OCI-LY1 (cell line): Measurements from ENCODE around the gene BTBD19.
A peak's percentile ranks its signal among the peaks of the same experiment; 100 is the strongest.

Source experiments
- H2AFZ ChIP-seq: fragments of 200-600 bp; sonication (generic), shearing (Covaris generic); 2 replicates; pipeline ENCODE4 v1.6.0; 2014; ENCODE audit warnings: antibody characterized with exemption, mild to moderate bottlenecking, low read length
- H3F3A ChIP-seq: fragments of 200-600 bp; sonication (generic), shearing (Covaris generic); 2 replicates; pipeline ENCODE4 v1.6.0; 2014; ENCODE audit warnings: mild to moderate bottlenecking, antibody characterized with exemption, low read length, moderate library complexity; ENCODE audit not compliant: insufficient read depth
- H3K27ac ChIP-seq: fragments of 200-600 bp; sonication (generic); 2 replicates; pipeline ENCODE4 v1.5.1; 2014; ENCODE audit warnings: low read length, mixed run types, mild to moderate bottlenecking, low read depth; ENCODE audit not compliant: poor library complexity, severe bottlenecking
- H3K27me3 ChIP-seq: fragments of 200-600 bp; sonication (generic); 2 replicates; pipeline ENCODE4 v1.6.0; 2014; ENCODE audit warnings: antibody characterized with exemption, mild to moderate bottlenecking, low read length, moderate library complexity; ENCODE audit not compliant: insufficient read depth
- H3K36me3 ChIP-seq: fragments of 200-600 bp; sonication (generic); 2 replicates; pipeline ENCODE4 v1.6.1; 2014; ENCODE audit warnings: mild to moderate bottlenecking, antibody characterized with exemption, low read length, moderate library complexity, mixed read lengths; ENCODE audit not compliant: insufficient read depth
- H3K4me1 ChIP-seq: fragments of 200-600 bp; sonication (generic); 2 replicates; pipeline ENCODE4 v1.5.1; 2014; ENCODE audit warnings: mild to moderate bottlenecking, low read length, moderate library complexity; ENCODE audit not compliant: insufficient read depth, severe bottlenecking
- H3K4me2 ChIP-seq: fragments of 200-600 bp; sonication (generic), shearing (Covaris generic); 2 replicates; pipeline ENCODE4 v1.6.1; 2014; ENCODE audit warnings: low read length
- H3K4me3 ChIP-seq: fragments of 200-600 bp; sonication (generic); 2 replicates; pipeline ENCODE4 v1.5.1; 2014; ENCODE audit warnings: low read length, low read depth, mild to moderate bottlenecking, mixed read lengths; ENCODE audit not compliant: poor library complexity, severe bottlenecking
- H3K79me2 ChIP-seq: fragments of 200-600 bp; shearing (Covaris generic); 2 replicates; pipeline ENCODE4 v1.6.1; 2016; ENCODE audit warnings: mixed run types, low read length, mixed read lengths; ENCODE audit not compliant: insufficient read depth
- H3K9ac ChIP-seq: fragments of 200-600 bp; sonication (generic), shearing (Covaris generic); 2 replicates; pipeline ENCODE4 v1.6.1; 2014; ENCODE audit warnings: mild to moderate bottlenecking, low read length, mixed read lengths
- H3K9me2 ChIP-seq: fragments of 200-600 bp; sonication (generic), shearing (Covaris generic); 2 replicates; pipeline ENCODE4 v1.6.1; 2014; ENCODE audit warnings: low read depth, mild to moderate bottlenecking, low read length, mixed read lengths
- H3K9me3 ChIP-seq: fragments of 200-600 bp; shearing (Covaris generic); 2 replicates; pipeline ENCODE4 v1.6.1; 2014; ENCODE audit warnings: low read length, mixed read lengths
- H4K20me1 ChIP-seq: fragments of 200-600 bp; sonication (generic), shearing (Covaris generic); 2 replicates; pipeline ENCODE4 v1.6.0; 2016; ENCODE audit warnings: mild to moderate bottlenecking, low read length; ENCODE audit not compliant: insufficient read depth
- EZH2 ChIP-seq: fragments of 200-600 bp; sonication (generic), shearing (Covaris generic); IDR thresholded peaks from 2 replicates; pipeline ENCODE4 v1.8.0; 2017; ENCODE audit warnings: borderline replicate concordance, mixed run types, mild to moderate bottlenecking, antibody characterized with exemption, low read length, moderate library complexity, mixed read lengths
- TF ChIP-seq, protein P1 (sequence below): fragments of 200-600 bp; sonication (generic), shearing (Covaris generic); IDR thresholded peaks from 2 replicates; pipeline ENCODE4 v1.5.1; 2017; ENCODE audit warnings: mild to moderate bottlenecking, antibody characterized with exemption, low read length, moderate library complexity, mixed read lengths

The BTBD19 gene

DNA sequence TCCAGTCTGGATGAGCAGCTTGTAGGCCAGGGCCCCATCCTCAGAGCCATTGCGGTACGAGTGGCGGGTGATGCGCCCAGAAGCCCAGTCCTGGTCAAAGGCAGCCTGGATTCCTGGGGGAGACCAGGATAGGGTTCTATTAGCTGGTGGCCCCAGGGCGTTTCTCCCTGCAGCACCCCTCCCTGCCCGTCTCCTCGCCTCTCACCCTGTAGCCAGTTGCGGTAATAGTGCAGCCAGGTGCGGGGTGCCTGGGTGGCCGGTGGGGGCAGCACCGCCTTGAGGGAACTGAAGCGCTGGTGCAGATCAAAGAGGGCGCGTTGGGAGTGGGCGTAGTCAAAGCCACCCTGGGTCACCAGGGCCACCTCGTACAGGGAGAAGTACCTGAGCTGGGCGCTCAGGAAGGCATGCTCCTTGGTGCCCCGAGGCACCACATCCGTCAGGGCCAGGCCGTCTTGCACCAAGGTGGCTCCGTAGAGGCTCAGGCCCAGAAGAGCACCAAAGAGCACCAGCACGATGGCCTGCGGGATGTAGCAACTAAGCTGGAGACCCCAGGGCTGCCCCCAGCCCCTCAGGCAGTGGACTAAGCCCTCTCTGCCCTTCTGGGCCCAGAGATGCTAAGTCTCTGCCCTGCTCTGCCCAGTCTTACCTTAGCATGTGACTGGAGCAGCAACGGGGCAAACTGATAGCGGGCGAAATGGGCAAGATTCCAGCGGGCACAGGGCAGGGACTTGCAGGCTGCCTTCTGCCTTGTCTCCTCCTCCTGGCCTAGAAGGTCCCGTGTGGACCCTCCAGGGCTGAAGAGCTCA, 19.1 kb downstream of the BTBD19 start:
- Histone ChIP-seq H3K27me3 (peaks cover 10% of the 10 kb centered on the region; the same call in 1 of the 2 replicates), H2AFZ (no peak overlapping the region), H4K20me1 (no peaks in the 10 kb centered on the region), H3K27ac (no peak overlapping the region), H3K9me2 (no peaks in the 10 kb centered on the region), H3K79me2 (no peaks in the 10 kb centered on the region), H3K9ac (no peak overlapping the region), H3K4me3 (no peak overlapping the region), H3K4me2 (no peak overlapping the region), H3K36me3 (no peaks in the 10 kb centered on the region; the same call in 1 of the 2 replicates), H3K4me1 (peaks cover 8% of the 10 kb centered on the region), H3F3A (no peaks in the 10 kb centered on the region), H3K9me3 (no peaks in the 10 kb centered on the region)
- TF ChIP-seq, protein P1, sequence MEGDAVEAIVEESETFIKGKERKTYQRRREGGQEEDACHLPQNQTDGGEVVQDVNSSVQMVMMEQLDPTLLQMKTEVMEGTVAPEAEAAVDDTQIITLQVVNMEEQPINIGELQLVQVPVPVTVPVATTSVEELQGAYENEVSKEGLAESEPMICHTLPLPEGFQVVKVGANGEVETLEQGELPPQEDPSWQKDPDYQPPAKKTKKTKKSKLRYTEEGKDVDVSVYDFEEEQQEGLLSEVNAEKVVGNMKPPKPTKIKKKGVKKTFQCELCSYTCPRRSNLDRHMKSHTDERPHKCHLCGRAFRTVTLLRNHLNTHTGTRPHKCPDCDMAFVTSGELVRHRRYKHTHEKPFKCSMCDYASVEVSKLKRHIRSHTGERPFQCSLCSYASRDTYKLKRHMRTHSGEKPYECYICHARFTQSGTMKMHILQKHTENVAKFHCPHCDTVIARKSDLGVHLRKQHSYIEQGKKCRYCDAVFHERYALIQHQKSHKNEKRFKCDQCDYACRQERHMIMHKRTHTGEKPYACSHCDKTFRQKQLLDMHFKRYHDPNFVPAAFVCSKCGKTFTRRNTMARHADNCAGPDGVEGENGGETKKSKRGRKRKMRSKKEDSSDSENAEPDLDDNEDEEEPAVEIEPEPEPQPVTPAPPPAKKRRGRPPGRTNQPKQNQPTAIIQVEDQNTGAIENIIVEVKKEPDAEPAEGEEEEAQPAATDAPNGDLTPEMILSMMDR = peak; percentile 70
- no peak for TF ChIP-seq EZH2

DNA sequence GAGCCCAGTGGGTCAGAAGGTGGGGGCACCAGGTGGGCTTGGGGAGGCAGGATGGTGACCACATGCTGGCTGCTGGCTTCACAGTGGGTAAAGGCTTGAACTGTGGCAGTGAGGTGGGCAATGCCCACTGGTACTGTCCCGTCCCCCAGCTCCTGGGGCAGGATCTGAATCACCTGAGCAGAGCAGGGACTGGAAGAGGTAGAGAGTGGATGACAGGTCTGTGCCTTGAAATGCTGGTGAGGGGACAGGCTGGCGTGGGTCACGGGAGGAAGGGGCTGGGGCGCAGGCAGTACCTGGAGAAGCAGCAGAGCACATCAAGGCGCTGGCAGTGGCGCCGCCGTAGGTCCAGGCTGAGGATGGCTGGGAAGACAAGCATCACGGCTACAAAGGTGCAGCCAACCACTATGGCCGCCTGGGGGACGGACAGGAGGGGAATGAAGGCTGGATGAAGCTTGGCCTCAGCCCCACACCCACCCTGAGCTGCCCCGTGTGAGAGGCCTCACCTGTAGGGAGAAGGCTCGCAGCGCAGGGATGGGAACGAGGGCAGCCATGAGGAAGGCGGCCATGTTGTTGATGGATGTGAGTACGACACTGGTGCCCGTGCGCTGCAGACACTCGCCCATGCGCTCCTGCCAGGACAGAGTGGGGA, 19.8 kb downstream of the BTBD19 start:
- H3K9me3 ChIP-seq = no peaks in the 10 kb centered on the region
- no peaks in the 10 kb centered on the region for H4K20me1 ChIP-seq
- H2AFZ ChIP-seq = no peak overlapping the region
- no peaks in the 10 kb centered on the region for H3K9me2 ChIP-seq
- H3K36me3 ChIP-seq = no peaks in the 10 kb centered on the region; the same call in 1 of the 2 replicates
- no peak overlapping the region for H3K9ac ChIP-seq
- no peak overlapping the region for H3K4me2 ChIP-seq
- peaks cover 8% of the 10 kb centered on the region for H3K4me1 ChIP-seq
- peaks cover 10% of the 10 kb centered on the region; the same call in 1 of the 2 replicates for H3K27me3 ChIP-seq
- TF ChIP-seq, protein P1 = no peak
- H3K4me3 ChIP-seq = no peak overlapping the region
- no peaks in the 10 kb centered on the region for H3K79me2 ChIP-seq
- H3F3A ChIP-seq = no peaks in the 10 kb centered on the region
- H3K27ac ChIP-seq = no peak overlapping the region

DNA sequence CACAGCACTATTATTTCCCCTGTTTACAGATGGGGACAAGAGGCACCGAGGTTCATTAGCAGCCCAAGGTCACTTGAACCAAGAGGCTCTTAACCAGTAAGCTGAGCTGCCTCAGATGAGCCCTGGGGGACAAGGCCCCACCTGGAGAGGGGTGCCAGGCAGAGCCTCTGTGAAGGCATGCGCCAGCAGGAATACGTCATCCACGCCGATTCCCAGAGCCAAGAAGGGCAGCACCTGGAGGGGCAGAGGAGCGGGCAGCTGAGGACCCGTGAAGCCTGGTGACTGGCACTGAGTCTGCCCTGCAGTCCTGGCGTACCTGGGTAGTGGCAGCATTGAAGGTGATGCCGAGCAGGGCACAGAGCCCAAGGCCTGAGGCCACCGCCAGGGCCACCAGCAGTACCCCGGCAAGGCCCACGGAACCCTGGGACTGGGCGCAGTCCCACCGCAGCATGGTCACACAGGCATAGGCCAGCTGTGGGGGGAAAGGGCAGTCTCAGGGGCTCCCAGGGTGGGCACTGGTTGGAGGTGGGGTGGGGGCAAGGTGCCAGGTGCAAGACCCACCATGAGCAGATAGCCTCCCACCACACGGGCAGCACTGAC, 20.6 kb downstream of the BTBD19 start:
- peaks cover 8% of the 10 kb centered on the region for H3K4me1 ChIP-seq
- no peaks in the 10 kb centered on the region for H3K9me3 ChIP-seq
- H4K20me1 ChIP-seq = no peaks in the 10 kb centered on the region
- TF ChIP-seq, protein P1 = no peak
- TF ChIP-seq EZH2 = no peak
- H3F3A ChIP-seq = no peaks in the 10 kb centered on the region
- H3K27ac ChIP-seq = no peak overlapping the region
- H2AFZ ChIP-seq = no peak overlapping the region
- no peaks in the 10 kb centered on the region; the same call in 1 of the 2 replicates for H3K36me3 ChIP-seq
- H3K9me2 ChIP-seq = no peaks in the 10 kb centered on the region
- no peaks in the 10 kb centered on the region for H3K79me2 ChIP-seq
- H3K4me2 ChIP-seq = no peak overlapping the region
- peaks cover 10% of the 10 kb centered on the region; the same call in 1 of the 2 replicates for H3K27me3 ChIP-seq
- no peak overlapping the region for H3K4me3 ChIP-seq
- no peak overlapping the region for H3K9ac ChIP-seq
